GM12801 (cell line): ENCODE measurements around the gene S100A16.

Experiments
- TF ChIP-seq, protein P1 (sequence below): IDR thresholded peaks from one replicate; pipeline ENCODE4 v1.5.1; 2011; ENCODE audit warnings: control low read depth; ENCODE audit not compliant: insufficient read length; ENCODE audit errors: extremely low read depth

Gene S100A16

DNA sequence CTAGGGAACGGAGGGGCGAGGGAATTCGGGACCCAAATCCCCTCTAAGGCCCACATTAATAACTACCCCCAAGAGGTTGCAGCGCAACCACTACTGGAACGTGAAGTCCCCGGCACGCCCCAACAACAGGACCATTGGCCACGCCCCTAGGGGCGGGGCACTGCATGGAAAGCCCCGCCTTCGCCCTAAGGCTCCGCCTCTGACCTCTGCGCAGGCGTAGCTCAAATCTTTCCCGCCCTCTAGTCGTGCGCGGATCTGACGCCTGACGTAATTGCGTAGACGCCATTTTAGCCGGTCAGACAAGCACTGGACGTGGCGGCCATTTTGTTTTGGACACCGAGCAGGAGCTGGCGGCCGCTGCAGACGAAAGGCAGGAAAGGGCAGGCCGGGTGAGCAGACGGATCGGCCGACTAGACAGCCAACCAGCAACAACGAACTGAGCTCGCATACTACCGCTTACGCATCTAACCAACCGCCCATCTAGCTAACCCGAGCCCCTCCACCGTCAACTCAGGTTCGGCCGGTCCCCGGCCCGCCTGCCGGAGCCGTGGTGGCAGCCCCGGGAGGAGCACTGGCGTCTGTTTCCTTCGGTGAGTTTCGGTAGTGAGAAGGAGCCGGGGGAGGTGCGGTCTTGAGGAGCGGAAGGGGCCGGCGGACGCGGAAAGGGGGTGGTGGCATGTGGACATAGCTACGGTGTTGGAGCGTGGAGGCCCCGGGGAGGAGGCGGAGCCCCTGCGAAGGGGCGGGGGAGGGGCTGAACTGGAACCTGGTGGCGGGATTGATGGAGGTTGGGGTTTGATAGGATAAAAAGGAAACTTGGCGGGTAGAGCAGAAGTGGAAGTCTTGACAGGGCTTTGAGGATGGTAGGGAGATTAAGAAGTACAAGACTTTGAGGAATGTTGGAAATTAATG lies 21.1 kb upstream of the S100A16 start, which contains the start of gene CHTOP:
Gene CHTOP, plus strand, starts transcription at position 313 of the 912 bp plus-strand sequence. CDS start 2,523 bp downstream, outside the sequence.
- TF ChIP-seq, protein P1, sequence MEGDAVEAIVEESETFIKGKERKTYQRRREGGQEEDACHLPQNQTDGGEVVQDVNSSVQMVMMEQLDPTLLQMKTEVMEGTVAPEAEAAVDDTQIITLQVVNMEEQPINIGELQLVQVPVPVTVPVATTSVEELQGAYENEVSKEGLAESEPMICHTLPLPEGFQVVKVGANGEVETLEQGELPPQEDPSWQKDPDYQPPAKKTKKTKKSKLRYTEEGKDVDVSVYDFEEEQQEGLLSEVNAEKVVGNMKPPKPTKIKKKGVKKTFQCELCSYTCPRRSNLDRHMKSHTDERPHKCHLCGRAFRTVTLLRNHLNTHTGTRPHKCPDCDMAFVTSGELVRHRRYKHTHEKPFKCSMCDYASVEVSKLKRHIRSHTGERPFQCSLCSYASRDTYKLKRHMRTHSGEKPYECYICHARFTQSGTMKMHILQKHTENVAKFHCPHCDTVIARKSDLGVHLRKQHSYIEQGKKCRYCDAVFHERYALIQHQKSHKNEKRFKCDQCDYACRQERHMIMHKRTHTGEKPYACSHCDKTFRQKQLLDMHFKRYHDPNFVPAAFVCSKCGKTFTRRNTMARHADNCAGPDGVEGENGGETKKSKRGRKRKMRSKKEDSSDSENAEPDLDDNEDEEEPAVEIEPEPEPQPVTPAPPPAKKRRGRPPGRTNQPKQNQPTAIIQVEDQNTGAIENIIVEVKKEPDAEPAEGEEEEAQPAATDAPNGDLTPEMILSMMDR: no peak

GRCh38 chr1:153633161-153633753 lies 20.3 kb upstream of the S100A16 start:
- TF ChIP-seq, protein P1: no peak

GRCh38 chr1:153631047-153632022 lies 18.4 kb upstream of the S100A16 start:
- TF ChIP-seq, protein P1: no peak

DNA sequence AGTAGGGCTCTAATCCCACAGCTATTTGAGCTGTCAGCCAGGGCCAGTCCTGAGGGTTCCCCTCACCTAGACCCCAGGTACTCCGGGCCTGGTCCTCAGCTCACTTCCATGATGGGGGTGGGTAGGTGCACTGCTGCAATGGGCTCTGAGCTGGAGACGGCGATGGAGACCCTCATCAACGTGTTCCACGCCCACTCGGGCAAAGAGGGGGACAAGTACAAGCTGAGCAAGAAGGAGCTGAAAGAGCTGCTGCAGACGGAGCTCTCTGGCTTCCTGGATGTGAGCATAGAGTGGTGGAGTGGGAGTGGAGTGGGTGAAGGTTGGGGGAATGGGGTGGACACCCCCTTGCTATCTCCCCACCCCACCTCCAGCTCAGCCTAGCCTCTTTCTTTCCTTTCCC lies 17.4 kb upstream of the S100A16 start:
- TF ChIP-seq, protein P1: no peak

DNA sequence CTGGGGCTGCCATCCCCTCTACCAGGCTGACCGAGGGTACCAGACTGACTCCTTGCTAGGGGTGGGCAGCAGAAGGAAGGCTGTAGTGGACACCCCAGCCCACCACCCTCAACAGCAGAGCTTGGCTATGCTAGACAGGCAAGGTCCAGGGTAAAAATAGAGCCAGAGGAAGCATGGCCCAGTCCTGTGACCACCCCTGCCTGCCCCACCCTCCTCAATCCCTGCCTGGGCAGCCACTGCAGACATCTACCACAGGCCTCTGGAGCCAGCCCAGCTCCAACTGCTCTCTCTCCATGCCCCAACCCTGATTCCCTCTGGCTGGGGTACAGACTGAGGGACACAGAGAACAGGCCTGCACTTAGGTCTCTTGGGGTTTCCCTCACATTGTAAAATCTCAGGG lies 17.0 kb upstream of the S100A16 start:
- TF ChIP-seq, protein P1: no peak

DNA sequence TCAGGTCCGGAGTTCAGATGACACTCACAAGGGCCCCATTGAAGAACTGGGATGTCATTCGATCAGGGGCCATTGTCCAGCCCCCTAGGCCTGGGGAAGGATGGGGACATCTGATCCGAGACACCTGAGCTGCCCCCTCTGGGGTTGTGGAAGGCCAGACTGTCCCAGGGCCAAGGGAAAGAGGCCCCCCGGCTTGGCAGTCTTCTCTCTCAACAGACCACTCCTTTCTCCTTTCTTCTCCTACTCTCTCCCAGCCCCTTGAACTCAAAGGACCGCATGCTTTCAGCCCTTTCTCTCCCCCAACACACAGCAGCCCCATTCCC lies 16.4 kb upstream of the S100A16 start:
- TF ChIP-seq, protein P1: no peak

GRCh38 chr1:153628638-153629342 lies 15.9 kb upstream of the S100A16 start:
- TF ChIP-seq, protein P1: no peak
